Left renal pelvis (tissue), 4 donors: ENCODE results near the gene CDKAL1. TPM values are rescaled to one million over a fixed set of nuclear protein-coding genes. Genes with fewer than 3 reads are reported as not detected.

Experiments used
- DNase-seq, 4 donors: peaks; one replicate each; pipeline ENCODE4 v3.0.0-alpha.2; 2013; ENCODE audit warnings: low read depth in 4 of 4, low spot score in 3 of 4
- polyA plus RNA-seq, 4 donors: library from polyadenylated mRNA; unstranded; fragments of 120-200 nt; gene quantifications; one replicate each; pipeline ENCODE4 v1.2.1, GENCODE V29; 2013; ENCODE audit not compliant: insufficient read length in 4 of 4

The CDKAL1 gene
- polyA plus RNA-seq, 4 donors, result 14.7 to 20.4 (median 19.6) TPM

- DNase-seq, result no peak
Observed at GRCh38 chr6:21110684-21111083, 576.4 kb downstream of the CDKAL1 start.

GRCh38 chr6:21111093-21111725, 577.0 kb downstream of the CDKAL1 start:
- DNase-seq, result no peak

GRCh38 chr6:21115111-21115510, 580.9 kb downstream of the CDKAL1 start:
- DNase-seq, result no peak

GRCh38 chr6:21116736-21117135, 582.5 kb downstream of the CDKAL1 start:
- no peak for DNase-seq

GRCh38 chr6:21118216-21118780, 584.0 kb downstream of the CDKAL1 start:
- no peak for DNase-seq

- no peak for DNase-seq
Observed at GRCh38 chr6:21121636-21122136, 587.4 kb downstream of the CDKAL1 start.

- no peak for DNase-seq
Observed at GRCh38 chr6:21123507-21124436, 589.5 kb downstream of the CDKAL1 start.

- DNase-seq, result no peak
Observed at GRCh38 chr6:21128601-21129000, 594.3 kb downstream of the CDKAL1 start.

- DNase-seq, result no peak
Observed at GRCh38 chr6:21131406-21131805, 597.1 kb downstream of the CDKAL1 start.

- DNase-seq, result no peak
Observed at GRCh38 chr6:21132446-21132845, 598.2 kb downstream of the CDKAL1 start.

GRCh38 chr6:21132856-21133838, 598.9 kb downstream of the CDKAL1 start:
- DNase-seq, result no peak

GRCh38 chr6:21133901-21134300, 599.6 kb downstream of the CDKAL1 start:
- DNase-seq, result no peak

- no peak for DNase-seq
Observed at GRCh38 chr6:21134356-21134755, 600.1 kb downstream of the CDKAL1 start.

- no peak for DNase-seq
Observed at GRCh38 chr6:21135484-21136013, 601.3 kb downstream of the CDKAL1 start.

- DNase-seq, result no peak
Observed at GRCh38 chr6:21137700-21138335, 603.6 kb downstream of the CDKAL1 start.

GRCh38 chr6:21138336-21139069, 604.2 kb downstream of the CDKAL1 start:
- no peak for DNase-seq

- DNase-seq, result no peak
Observed at GRCh38 chr6:21140966-21141365, 606.7 kb downstream of the CDKAL1 start.

- no peak for DNase-seq
Observed at GRCh38 chr6:21141616-21142303, 607.5 kb downstream of the CDKAL1 start.
